H9 (cell line): ENCODE results near the gene MFN2. TPM values are rescaled to one million over a fixed set of nuclear protein-coding genes. Genes with fewer than 3 reads are reported as not detected.

Experiments used
- DNase-seq: peaks from one replicate; pipeline ENCODE4 v3.0.0-alpha.2; 2017
- H2AFZ ChIP-seq: one replicate; pipeline ENCODE4 v1.6.1; 2013; ENCODE audit warnings: mild to moderate bottlenecking, low read length, control low read depth, moderate library complexity
- H2AK5ac ChIP-seq: 2 replicates; pipeline ENCODE4 v1.6.1; 2013; ENCODE audit warnings: low read length, control low read depth, mixed read lengths; ENCODE audit not compliant: insufficient read length
- H2BK120ac ChIP-seq: one replicate; pipeline ENCODE4 v1.6.1; 2013; ENCODE audit warnings: low read depth, mild to moderate bottlenecking, low read length, control low read depth, inconsistent platforms; ENCODE audit not compliant: poor library complexity, severe bottlenecking
- H2BK12ac ChIP-seq: 2 replicates; pipeline ENCODE4 v1.6.1; 2013; ENCODE audit warnings: low read length, control low read depth, mixed read lengths, low read depth; ENCODE audit not compliant: insufficient read length
- H2BK15ac ChIP-seq: 2 replicates; pipeline ENCODE4 v1.6.1; 2013; ENCODE audit warnings: low read depth, low read length, control low read depth
- H2BK20ac ChIP-seq: one replicate; pipeline ENCODE4 v1.6.1; 2013; ENCODE audit warnings: low read depth, mild to moderate bottlenecking, low read length, control low read depth, inconsistent platforms; ENCODE audit not compliant: poor library complexity, severe bottlenecking
- H2BK5ac ChIP-seq: 2 replicates; pipeline ENCODE4 v1.6.1; 2013; ENCODE audit warnings: low read length, control low read depth, mixed read lengths; ENCODE audit not compliant: insufficient read length
- H3K14ac ChIP-seq: 2 replicates; pipeline ENCODE4 v1.6.1; 2013; ENCODE audit warnings: low read length, control low read depth; ENCODE audit not compliant: insufficient read depth
- H3K18ac ChIP-seq: 2 replicates; pipeline ENCODE4 v1.6.1; 2013; ENCODE audit warnings: low read depth, mild to moderate bottlenecking, mixed read lengths, low read length, control low read depth; ENCODE audit not compliant: insufficient read length
- H3K23ac ChIP-seq: 2 replicates; pipeline ENCODE4 v1.6.1; 2013; ENCODE audit warnings: low read length, control low read depth, mixed read lengths, low read depth; ENCODE audit not compliant: insufficient read length
- H3K23me2 ChIP-seq: 2 replicates; pipeline ENCODE4 v1.6.1; 2013; ENCODE audit warnings: low read depth, mild to moderate bottlenecking, mixed read lengths, low read length, control low read depth; ENCODE audit not compliant: insufficient read length, poor library complexity, severe bottlenecking
- H3K27ac ChIP-seq: 2 replicates; pipeline ENCODE4 v1.5.1; 2013; ENCODE audit warnings: low read length, control low read depth, mixed read lengths, low read depth; ENCODE audit not compliant: insufficient read length
- H3K27me3 ChIP-seq: 2 replicates; pipeline ENCODE4 v1.6.1; 2013; ENCODE audit warnings: low read length, control low read depth, inconsistent platforms; ENCODE audit not compliant: insufficient read depth
- H3K4ac ChIP-seq: 2 replicates; pipeline ENCODE4 v1.6.1; 2013; ENCODE audit warnings: low read depth, mild to moderate bottlenecking, control low read depth, inconsistent platforms, low read length, moderate library complexity
- H3K4me1 ChIP-seq: 2 replicates; pipeline ENCODE4 v1.6.1; 2013; ENCODE audit warnings: low read length, control low read depth, inconsistent platforms; ENCODE audit not compliant: insufficient read depth
- H3K4me2 ChIP-seq: 2 replicates; pipeline ENCODE4 v1.6.1; 2013; ENCODE audit warnings: low read length, control low read depth, mixed read lengths; ENCODE audit not compliant: insufficient read length, insufficient read depth
- H3K56ac ChIP-seq: 2 replicates; pipeline ENCODE4 v1.6.1; 2013; ENCODE audit warnings: low read depth, mild to moderate bottlenecking, mixed read lengths, low read length, control low read depth; ENCODE audit not compliant: insufficient read length
- H3K79me1 ChIP-seq: 2 replicates; pipeline ENCODE4 v1.6.1; 2013; ENCODE audit warnings: low read depth, mild to moderate bottlenecking, moderate library complexity, low read length, control low read depth, inconsistent platforms; ENCODE audit not compliant: insufficient read depth, poor library complexity, severe bottlenecking
- H3K79me2 ChIP-seq: 2 replicates; pipeline ENCODE4 v1.6.1; 2013; ENCODE audit warnings: low read length, control low read depth, inconsistent platforms; ENCODE audit not compliant: insufficient read depth
- H3K9ac ChIP-seq: 2 replicates; pipeline ENCODE4 v1.6.1; 2013; ENCODE audit warnings: low read length, control low read depth, mixed read lengths; ENCODE audit not compliant: insufficient read length; ENCODE audit errors: extremely low read depth
- H3K9me3 ChIP-seq: one replicate; pipeline ENCODE4 v1.6.1; 2013; ENCODE audit warnings: low read depth, low read length, inconsistent platforms; ENCODE audit not compliant: control insufficient read depth
- H3T11ph ChIP-seq: one replicate; pipeline ENCODE4 v1.6.1; 2013; ENCODE audit warnings: mild to moderate bottlenecking, low read length, control low read depth, inconsistent platforms
- H4K20me1 ChIP-seq: one replicate; pipeline ENCODE4 v1.6.1; 2013; ENCODE audit not compliant: control insufficient read depth, insufficient read length, insufficient read depth
- H4K5ac ChIP-seq: 2 replicates; pipeline ENCODE4 v1.6.1; 2013; ENCODE audit warnings: low read depth, mild to moderate bottlenecking, mixed read lengths, low read length, control low read depth; ENCODE audit not compliant: insufficient read length
- H4K8ac ChIP-seq: replicated peaks from 2 replicates; pipeline ENCODE4 v1.6.1; 2013; ENCODE audit warnings: low read length, control low read depth, mixed read lengths, low read depth; ENCODE audit not compliant: insufficient read length
- H4K91ac ChIP-seq: 2 replicates; pipeline ENCODE4 v1.6.1; 2013; ENCODE audit warnings: low read depth, mild to moderate bottlenecking, moderate library complexity, mixed read lengths, low read length, control low read depth; ENCODE audit not compliant: insufficient read length
- H3K27ac Mint-ChIP-seq, 3 experiments: 2 replicates in 2 of 3; 3 replicates in 1 of 3; pipeline ENCODE4 v1.8.0; 2020 to 2021; ENCODE audit warnings: mixed read lengths in 3 of 3, mild to moderate bottlenecking in 1 of 3, moderate library complexity in 1 of 3
- H3K27me3 Mint-ChIP-seq: 2 replicates; pipeline ENCODE4 v1.8.0; 2021; ENCODE audit warnings: low read depth, mild to moderate bottlenecking, moderate library complexity, mixed read lengths
- H3K36me3 Mint-ChIP-seq, 3 experiments: 2 replicates in 2 of 3; 3 replicates in 1 of 3; pipeline ENCODE4 v1.8.0; 2020 to 2021; ENCODE audit warnings: low read depth in 3 of 3, mixed read lengths in 3 of 3; ENCODE audit not compliant: insufficient read depth in 1 of 3
- H3K4me1 Mint-ChIP-seq, 2 experiments: 2 replicates each; pipeline ENCODE4 v1.8.0; 2020; ENCODE audit warnings: mixed read lengths in 2 of 2
- H3K4me3 Mint-ChIP-seq, 2 experiments: 2 replicates in 1 of 2; 3 replicates in 1 of 2; pipeline ENCODE4 v1.8.0; 2020 to 2021; ENCODE audit warnings: mild to moderate bottlenecking in 2 of 2, mixed read lengths in 2 of 2, moderate library complexity in 1 of 2
- H3K9me3 Mint-ChIP-seq, 2 experiments: 2 replicates in 1 of 2; 3 replicates in 1 of 2; pipeline ENCODE4 v1.8.0; 2020; ENCODE audit warnings: mild to moderate bottlenecking in 2 of 2, mixed read lengths in 2 of 2, moderate library complexity in 1 of 2
- CTCF ChIP-seq: fragments of 200-600 bp; sonication (generic); conservative IDR thresholded peaks from 3 replicates; pipeline ENCODE4 v1.8.0; 2021; ENCODE audit warnings: antibody characterized with exemption, mild to moderate bottlenecking
- WGBS: extraction: QIAGEN DNeasy Blood & Tissue Kit; methylation state at CpG from one replicate; pipeline ENCODE4 v1.1.7; 2013; ENCODE audit warnings: missing lambda C conversion rate, low lambda C conversion rate, mixed read lengths; ENCODE audit not compliant: insufficient read length; ENCODE audit errors: extremely low coverage; 5-methylcytosine and 5-hydroxymethylcytosine counted together
- total RNA-seq: library from RNA; stranded (reverse); gene quantifications from 2 replicates; pipeline ENCODE4 v1.2.1, GENCODE V29; 2021

The MFN2 gene
- total RNA-seq, 1 experiment from 2014 or later: 61.4 TPM

- H3K4me1 Mint-ChIP-seq: no peaks in the 10 kb centered on the region
- WGBS: no CpG with 5 or more reads among the region's 4 CpGs
These were observed 19.0 kb upstream of the MFN2 start for GRCh38 chr1:11961230-11961629.

More at GRCh38 chr1:11961230-11961629, 19.0 kb upstream of the MFN2 start:
- Histone ChIP-seq H3K14ac (no peak overlapping the region), H3K9me3 (no peaks in the 10 kb centered on the region), H3K79me1 (no peaks in the 10 kb centered on the region), H4K91ac (no peak overlapping the region), H3K27me3 (no peaks in the 10 kb centered on the region), H3K23me2 (no peaks in the 10 kb centered on the region), H2BK5ac (no peak overlapping the region), H4K20me1 (no peaks in the 10 kb centered on the region), H3K18ac (no peak overlapping the region), H3K4me1 (no peaks in the 10 kb centered on the region), H3K4ac (no peak overlapping the region), H4K5ac (no peak overlapping the region), H2BK120ac (no peak overlapping the region), H3K27ac (no peak overlapping the region), H2BK12ac (no peak overlapping the region), H4K8ac (no peak overlapping the region), H2AFZ (no peak overlapping the region), H2BK20ac (no peak overlapping the region), H2AK5ac (no peak overlapping the region), H3T11ph (no peak overlapping the region), H3K23ac (no peak overlapping the region), H3K79me2 (no peaks in the 10 kb centered on the region), H3K4me2 (no peak overlapping the region), H3K56ac (no peak overlapping the region), H3K9ac (no peak overlapping the region), H2BK15ac (no peak overlapping the region)
- Mint-ChIP-seq H3K36me3 (peaks cover 17 to 55% (median 47%) of the 10 kb centered on the region in 3 experiments; a peak in 6 of 7 replicates), H3K27ac (no peak overlapping the region), H3K27me3 (no peaks in the 10 kb centered on the region), H3K9me3 (no peaks in the 10 kb centered on the region), H3K4me3 (no peak overlapping the region)
- no peak for DNase-seq
- no peak for TF ChIP-seq CTCF
